ENCODE results near the gene SNX30.

GRCh38 chr9:112820881-112821280 is 70.3 kb downstream of the SNX30 start:
- TF ChIP-seq EP300 (IDR thresholded peaks at IDR 0.05; ENCODE audit: borderline replicate concordance): no peak
- TF ChIP-seq FOXM1 (IDR thresholded peaks at IDR 0.05; ENCODE audit: borderline replicate concordance, low read depth): no peak
- TF ChIP-seq REST (IDR thresholded peaks at IDR 0.05; ENCODE audit: low read depth): no peak
- no peak for TF ChIP-seq CEBPB (IDR thresholded peaks at IDR 0.05)
- no peak for TF ChIP-seq TEAD4 (IDR thresholded peaks at IDR 0.05)
- no peak for TF ChIP-seq CREB1 (IDR thresholded peaks at IDR 0.05; ENCODE audit: low read depth)
- TF ChIP-seq YY1 (IDR thresholded peaks at IDR 0.05; ENCODE audit: low read depth): no peak
- TF ChIP-seq, protein P1, sequence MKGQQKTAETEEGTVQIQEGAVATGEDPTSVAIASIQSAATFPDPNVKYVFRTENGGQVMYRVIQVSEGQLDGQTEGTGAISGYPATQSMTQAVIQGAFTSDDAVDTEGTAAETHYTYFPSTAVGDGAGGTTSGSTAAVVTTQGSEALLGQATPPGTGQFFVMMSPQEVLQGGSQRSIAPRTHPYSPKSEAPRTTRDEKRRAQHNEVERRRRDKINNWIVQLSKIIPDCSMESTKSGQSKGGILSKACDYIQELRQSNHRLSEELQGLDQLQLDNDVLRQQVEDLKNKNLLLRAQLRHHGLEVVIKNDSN (IDR thresholded peaks at IDR 0.05): no peak
- TF ChIP-seq MAX (IDR thresholded peaks at IDR 0.05): no peak
- no peak for TF ChIP-seq RAD21 (IDR thresholded peaks at IDR 0.05; ENCODE audit: low read depth)
- TF ChIP-seq TAF1 (IDR thresholded peaks at IDR 0.05; ENCODE audit: low read depth): no peak
- TF ChIP-seq NFIC (IDR thresholded peaks at IDR 0.05): no peak
- TF ChIP-seq TCF12 (IDR thresholded peaks at IDR 0.05; ENCODE audit: low read depth): no peak
- no peak for TF ChIP-seq EGR1 (IDR thresholded peaks at IDR 0.05)

All from Ishikawa (cell line).